Gastrocnemius medialis (tissue), 4 donors: ENCODE data around the gene PRORP. TPM values are rescaled to one million over a fixed set of nuclear protein-coding genes. Genes with fewer than 3 reads are reported as not detected.
A peak's percentile ranks its signal among the peaks of the same experiment; 100 is the strongest.

Experiments
- ATAC-seq, 2 donors: fragments of 150-250 bp; one replicate each; pipeline ENCODE4 v1.9.1; 2016
- DNase-seq, 2 donors: peaks; one replicate each; pipeline ENCODE4 v3.0.0-alpha.2; 2019
- H3K27ac ChIP-seq, 4 donors: fragments of 200-600 bp; sonication (generic); 1 replicate in 1 of 4; 2 replicates in 3 of 4; pipeline ENCODE4 v1.5.1; 2016 to 2018; ENCODE audit warnings: mild to moderate bottlenecking in 2 of 4, moderate library complexity in 1 of 4
- H3K27me3 ChIP-seq, 3 donors: fragments of 200-600 bp; sonication (generic) in 2 of 3; 1 replicate in 1 of 3; 2 replicates in 2 of 3; pipeline versions ENCODE4 v1.5.1 to v1.6.0; 2016 to 2019; ENCODE audit warnings: mild to moderate bottlenecking in 1 of 3, moderate library complexity in 1 of 3
- H3K36me3 ChIP-seq, 2 donors: fragments of 200-600 bp; sonication (generic) in 1 of 2; one replicate each; pipeline ENCODE4 v1.5.1; 2017 to 2018
- H3K4me1 ChIP-seq, 2 donors: fragments of 200-600 bp; sonication (generic) in 1 of 2; one replicate each; pipeline ENCODE4 v1.5.1; 2016 to 2017; ENCODE audit warnings: mild to moderate bottlenecking in 2 of 2
- H3K4me3 ChIP-seq, 4 donors: fragments of 200-600 bp; sonication (generic) in 3 of 4; 1 replicate in 1 of 4; 2 replicates in 3 of 4; pipeline ENCODE4 v1.5.1; 2016 to 2019; ENCODE audit warnings: mild to moderate bottlenecking in 2 of 4
- H3K9me3 ChIP-seq, 3 donors: fragments of 200-600 bp; sonication (generic) in 2 of 3; 1 replicate in 1 of 3; 2 replicates in 2 of 3; pipeline ENCODE4 v1.5.1; 2016 to 2019
- CTCF ChIP-seq, 5 experiments: fragments of 450-650 bp in 3 of 5; fragments of 200-600 bp in 2 of 5; sonication (generic) in 2 of 5; IDR thresholded peaks in 4 of 5; conservative IDR thresholded peaks in 1 of 5; 1 replicate in 4 of 5; 2 replicates in 1 of 5; pipeline ENCODE4 v1.5.1; 2016 to 2019; ENCODE audit warnings: antibody characterized with exemption in 5 of 5, mild to moderate bottlenecking in 3 of 5, moderate library complexity in 3 of 5
- POLR2A ChIP-seq, 2 donors: fragments of 450-650 bp; IDR thresholded peaks; one replicate each; pipeline ENCODE4 v1.6.1; 2017; ENCODE audit warnings: antibody characterized with exemption in 2 of 2, mild to moderate bottlenecking in 2 of 2, moderate library complexity in 2 of 2
- in situ Hi-C, 4 donors: fragments of 200-750 bp; cut with MboI; loops; one replicate each; pipeline versions ENCODE4 v1.15.0 to v1.8.0; 2017; ENCODE audit warnings: low sequenced_read_pairs in 4 of 4
- intact Hi-C: fragments of 100-400 bp; cut with DNase I; formaldehyde crosslinking; loops from one replicate; pipeline ENCODE4 v1.15.1; 2023; ENCODE audit warnings: low total_unique reads
- total RNA-seq, 4 donors: library from RNA; depleted of rRNA; stranded (reverse); fragments of >200 nt; gene quantifications; one replicate each; pipeline versions ENCODE4 v1.1.0 to v1.2.3, GENCODE V29; 2016

PRORP gene
- 10 to 100 TPM; 14.8 to 21.8 (median 20.0) TPM for total RNA-seq

GRCh38 chr14:35121887-35122695 is at the start of gene PRORP, which contains the start of gene PPP2R3C:
Gene PRORP (plus strand): TSS chr14:35122552. CDS start chr14:35123246, 694 bp downstream.
Gene PPP2R3C (minus strand): TSS chr14:35121990. CDS start chr14:35121959, 31 bp downstream.
- peaks cover 18 to 24% of the 10 kb centered on the region in 2 donors for H3K4me1 ChIP-seq
- peak; percentile 93 for DNase-seq
- H3K27me3 ChIP-seq = no peaks in the 10 kb centered on the region
- peak; percentile 56 to 64 for TF ChIP-seq POLR2A (IDR thresholded peaks at IDR 0.05)
- no peak for TF ChIP-seq CTCF (IDR thresholded peaks at IDR 0.05 in 4 of 5, conservative IDR thresholded peaks at IDR 0.05 in 1 of 5)
- no peaks in the 10 kb centered on the region for H3K9me3 ChIP-seq
- peak; percentile 89 to 93 for ATAC-seq
- H3K4me3 ChIP-seq = peak within 1 kb of the TSS; percentile 77 to 95 (median 87)
- no peaks in the 10 kb centered on the region for H3K36me3 ChIP-seq
- in situ Hi-C loops (loop anchor here in 3 of 4 donors (5.0 to 10.0 kb wide), 4 partner anchors 137 to 293 kb away; partner anchors contain the start of gene SRP54 (in 1 of the 3)), intact Hi-C loops (loop anchor here (1.0 to 10.0 kb wide), 7 partner anchors 75 to 703 kb away; partner anchors contain the start of genes BRMS1L, CFL2, FAM177A1 and PSMA6)
- H3K27ac ChIP-seq = peak within 1 kb of the TSS; percentile 94 to 98 (median 97)

GRCh38 chr14:35073486-35073885 is 48.9 kb upstream of the PRORP start:
- DNase-seq = no peak
- no peaks in the 10 kb centered on the region for H3K9me3 ChIP-seq
- H3K27me3 ChIP-seq = no peaks in the 10 kb centered on the region
- no peak overlapping the region for H3K27ac ChIP-seq
- TF ChIP-seq POLR2A (IDR thresholded peaks at IDR 0.05) = no peak
- no peak for TF ChIP-seq CTCF (IDR thresholded peaks at IDR 0.05 in 4 of 5, conservative IDR thresholded peaks at IDR 0.05 in 1 of 5)
- ATAC-seq = no peak
- H3K4me3 ChIP-seq = no peak overlapping the region
- in situ Hi-C loops = no loop called here
- intact Hi-C loops = no loop called here
- peaks cover 0 to 32% of the 10 kb centered on the region in 2 donors for H3K36me3 ChIP-seq
- no peaks in the 10 kb centered on the region for H3K4me1 ChIP-seq

GRCh38 chr14:35078082-35078481 is 44.3 kb upstream of the PRORP start:
- H3K27me3 ChIP-seq = no peaks in the 10 kb centered on the region
- ATAC-seq (no peak), DNase-seq (no peak)
- no peaks in the 10 kb centered on the region for H3K9me3 ChIP-seq
- H3K4me1 ChIP-seq = no peaks in the 10 kb centered on the region
- H3K36me3 ChIP-seq = peaks cover 0 to 63% of the 10 kb centered on the region in 2 donors
- in situ Hi-C loops (no loop called here), intact Hi-C loops (no loop called here)
- H3K4me3 ChIP-seq = no peak overlapping the region
- TF ChIP-seq CTCF (IDR thresholded peaks at IDR 0.05 in 4 of 5, conservative IDR thresholded peaks at IDR 0.05 in 1 of 5) = no peak
- no peak for TF ChIP-seq POLR2A (IDR thresholded peaks at IDR 0.05)
- H3K27ac ChIP-seq = no peak overlapping the region

GRCh38 chr14:35079742-35080141 is 42.6 kb upstream of the PRORP start:
- in situ Hi-C loops = no loop called here
- no peak for TF ChIP-seq POLR2A (IDR thresholded peaks at IDR 0.05)
- no peak for TF ChIP-seq CTCF (IDR thresholded peaks at IDR 0.05 in 4 of 5, conservative IDR thresholded peaks at IDR 0.05 in 1 of 5)

More at GRCh38 chr14:35079742-35080141, 42.6 kb upstream of the PRORP start:
- intact Hi-C loops = no loop called here
- no peak for DNase-seq
- no peak for ATAC-seq
- Histone ChIP-seq H3K9me3 (no peaks in the 10 kb centered on the region), H3K27ac (no peak overlapping the region), H3K36me3 (peaks cover 0 to 76% of the 10 kb centered on the region in 2 donors), H3K27me3 (no peaks in the 10 kb centered on the region), H3K4me3 (no peak overlapping the region), H3K4me1 (no peaks in the 10 kb centered on the region)
